K562 (cell line): ENCODE results near the gene TMEM60. TPM values are rescaled to one million over a fixed set of nuclear protein-coding genes. Genes with fewer than 3 reads are reported as not detected.

ENCODE experiments used
- HNRNPH1 ChIP-seq: fragments of 200-400 bp; formaldehyde crosslinking; optimal IDR thresholded peaks from 2 replicates; pipeline ENCODE3; 2017; ENCODE audit warnings: low read depth, mild to moderate bottlenecking, low read length, moderate library complexity
- KDM1A ChIP-seq, 2 experiments: fragments of 450-650 bp; IDR thresholded peaks; 2 replicates each; pipeline ENCODE4 v1.6.1; 2016; ENCODE audit warnings: mild to moderate bottlenecking in 2 of 2
- NELFE ChIP-seq: IDR thresholded peaks from 2 replicates; pipeline ENCODE4 v1.6.1; 2011; ENCODE audit warnings: mild to moderate bottlenecking; ENCODE audit not compliant: insufficient read depth, insufficient read length
- RUNX1 ChIP-seq: sonication (generic); IDR thresholded peaks from 2 replicates; pipeline ENCODE4 v1.6.1; 2016; ENCODE audit warnings: antibody characterized with exemption, low read depth
- SAP30 ChIP-seq: fragments of 200-600 bp; sonication (generic); IDR thresholded peaks from 2 replicates; pipeline ENCODE4 v1.6.1; 2012; ENCODE audit warnings: borderline replicate concordance, low read depth, mild to moderate bottlenecking, moderate library complexity, low read length, control low read depth, inconsistent platforms; ENCODE audit not compliant: insufficient read depth, poor library complexity, severe bottlenecking
- ZNF785 ChIP-seq: fragments of 250-450 bp; sonication (Bioruptor Pico); IDR thresholded peaks from 2 replicates; pipeline ENCODE4 v1.4.0; 2020; ENCODE audit warnings: mild to moderate bottlenecking
- polyA plus RNA-seq, 8 experiments: library from polyadenylated mRNA; depleted of rRNA in 4 of 8; stranded (reverse) in 5 of 8; unstranded in 3 of 8; fragments of >200 nt; fragmentation: Nextera tagmentation in 2 of 8; fragmentation: Illumina TruSeq in 1 of 8; extraction: Ambion mirVana in 2 of 8; extraction: Trizol in 1 of 8; gene quantifications; 2 replicates each; pipeline versions ENCODE4 v1.2.1 to v1.2.3, GENCODE V29; 2011 to 2014; ENCODE audit warnings: inconsistent platforms in 1 of 8, missing spikeins in 1 of 8
- total RNA-seq, 7 experiments: library from RNA; depleted of rRNA in 6 of 7; stranded (reverse); fragments of >200 nt in 6 of 7; fragmentation: Illumina TruSeq in 2 of 7; extraction: Trizol in 2 of 7; gene quantifications; 2 replicates each; pipeline versions ENCODE4 v1.2.1 to v1.2.3, GENCODE V29; 2011 to 2021; ENCODE audit warnings: low replicate concordance in 1 of 7
- TF ChIP-seq, protein P1 (sequence below), 2 experiments: fragments of 450-650 bp in 1 of 2; sonication (generic) in 1 of 2; formaldehyde crosslinking in 1 of 2; IDR thresholded peaks; 2 replicates each; pipeline versions ENCODE4 v1.7.1 to v1.9.0; 2016 to 2022; ENCODE audit warnings: inconsistent platforms in 1 of 2, mild to moderate bottlenecking in 1 of 2, missing genetic modification reagents in 1 of 2
- TF ChIP-seq, protein P2 (sequence below): fragments of 450-650 bp; conservative IDR thresholded peaks from 2 replicates; pipeline ENCODE4 v1.6.1; 2016; ENCODE audit warnings: missing genetic modification characterization, low read depth, mild to moderate bottlenecking, missing compliant biosample characterization, moderate library complexity
- TF ChIP-seq, protein P3 (sequence below): sonication (generic); formaldehyde crosslinking; IDR thresholded peaks from 2 replicates; pipeline ENCODE4 v1.8.0; 2022; ENCODE audit warnings: mild to moderate bottlenecking, missing genetic modification reagents, borderline replicate concordance
- TF ChIP-seq, protein P4 (sequence below): sonication (generic); formaldehyde crosslinking; IDR thresholded peaks from 2 replicates; pipeline ENCODE4 v1.8.1; 2022; ENCODE audit warnings: missing genetic modification reagents
- TF ChIP-seq, protein P5 (sequence below): fragments of 450-650 bp; IDR thresholded peaks from 2 replicates; pipeline ENCODE4 v1.6.1; 2016; ENCODE audit warnings: low read depth, mild to moderate bottlenecking, moderate library complexity

The TMEM60 gene
- total and polyA plus RNA-seq, 9 of the 15 experiments (the other 6 are each of a cell fraction or from before 2014, with no cell fraction given), result 12.5 to 140 (median 38.4) TPM

DNA sequence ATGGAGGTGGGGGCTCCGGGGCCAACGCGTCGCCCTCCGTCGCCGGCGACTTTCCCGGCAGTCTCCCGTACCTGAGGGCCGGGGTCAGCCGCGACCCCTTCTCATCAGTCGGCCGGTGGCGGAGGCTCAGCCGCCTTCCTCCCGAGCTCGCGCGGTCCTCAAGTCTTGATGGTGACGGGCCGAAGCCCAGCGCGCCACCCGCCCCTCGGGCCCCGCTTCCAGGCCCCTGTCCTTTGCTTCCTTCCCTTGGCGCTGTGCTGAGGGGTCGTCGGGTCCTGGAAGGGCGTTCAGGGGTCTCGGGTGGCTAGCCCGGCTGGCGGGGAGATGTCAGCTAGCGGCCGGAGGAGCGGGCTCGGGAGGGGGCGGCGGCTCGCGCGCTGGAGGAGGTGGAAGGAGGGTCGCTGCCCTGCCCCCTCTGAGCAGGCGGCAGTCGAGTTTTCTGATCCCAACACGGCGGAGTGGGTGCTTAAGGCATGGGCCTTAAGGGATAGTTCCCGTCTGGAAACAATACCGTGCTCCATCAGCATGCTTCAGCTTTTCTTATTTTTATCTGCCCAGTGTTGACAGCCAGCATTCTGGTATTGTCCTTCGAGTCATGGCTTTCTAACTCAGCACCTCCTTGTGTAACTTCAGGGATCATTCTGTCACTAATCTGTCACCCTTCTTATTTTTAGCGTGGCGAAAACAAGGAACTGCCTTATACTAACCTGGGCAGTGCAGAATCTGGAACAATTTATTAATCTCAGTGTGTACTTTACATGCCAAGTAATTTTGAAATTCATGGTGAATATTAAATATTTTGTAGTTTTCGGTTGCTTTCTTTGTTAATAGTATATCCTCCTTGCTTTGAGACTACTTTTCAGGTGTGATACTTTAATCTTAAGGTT lies 1.1 kb upstream of the TMEM60 start (continued):
- TF ChIP-seq, protein P1, sequence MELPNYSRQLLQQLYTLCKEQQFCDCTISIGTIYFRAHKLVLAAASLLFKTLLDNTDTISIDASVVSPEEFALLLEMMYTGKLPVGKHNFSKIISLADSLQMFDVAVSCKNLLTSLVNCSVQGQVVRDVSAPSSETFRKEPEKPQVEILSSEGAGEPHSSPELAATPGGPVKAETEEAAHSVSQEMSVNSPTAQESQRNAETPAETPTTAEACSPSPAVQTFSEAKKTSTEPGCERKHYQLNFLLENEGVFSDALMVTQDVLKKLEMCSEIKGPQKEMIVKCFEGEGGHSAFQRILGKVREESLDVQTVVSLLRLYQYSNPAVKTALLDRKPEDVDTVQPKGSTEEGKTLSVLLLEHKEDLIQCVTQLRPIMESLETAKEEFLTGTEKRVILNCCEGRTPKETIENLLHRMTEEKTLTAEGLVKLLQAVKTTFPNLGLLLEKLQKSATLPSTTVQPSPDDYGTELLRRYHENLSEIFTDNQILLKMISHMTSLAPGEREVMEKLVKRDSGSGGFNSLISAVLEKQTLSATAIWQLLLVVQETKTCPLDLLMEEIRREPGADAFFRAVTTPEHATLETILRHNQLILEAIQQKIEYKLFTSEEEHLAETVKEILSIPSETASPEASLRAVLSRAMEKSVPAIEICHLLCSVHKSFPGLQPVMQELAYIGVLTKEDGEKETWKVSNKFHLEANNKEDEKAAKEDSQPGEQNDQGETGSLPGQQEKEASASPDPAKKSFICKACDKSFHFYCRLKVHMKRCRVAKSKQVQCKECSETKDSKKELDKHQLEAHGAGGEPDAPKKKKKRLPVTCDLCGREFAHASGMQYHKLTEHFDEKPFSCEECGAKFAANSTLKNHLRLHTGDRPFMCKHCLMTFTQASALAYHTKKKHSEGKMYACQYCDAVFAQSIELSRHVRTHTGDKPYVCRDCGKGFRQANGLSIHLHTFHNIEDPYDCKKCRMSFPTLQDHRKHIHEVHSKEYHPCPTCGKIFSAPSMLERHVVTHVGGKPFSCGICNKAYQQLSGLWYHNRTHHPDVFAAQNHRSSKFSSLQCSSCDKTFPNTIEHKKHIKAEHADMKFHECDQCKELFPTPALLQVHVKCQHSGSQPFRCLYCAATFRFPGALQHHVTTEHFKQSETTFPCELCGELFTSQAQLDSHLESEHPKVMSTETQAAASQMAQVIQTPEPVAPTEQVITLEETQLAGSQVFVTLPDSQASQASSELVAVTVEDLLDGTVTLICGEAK (IDR thresholded peaks at IDR 0.05), result no peak
- TF ChIP-seq, protein P1 (CRISPR knock-in tag; IDR thresholded peaks at IDR 0.05), result no peak
- TF ChIP-seq HNRNPH1 (no peak), ZNF785 (CRISPR knock-in tag) (no peak), KDM1A (IDR thresholded peaks at IDR 0.05) (no peak), SAP30 (peak; percentile 79), RUNX1 (no peak), NELFE (no peak)
- TF ChIP-seq, protein P2, sequence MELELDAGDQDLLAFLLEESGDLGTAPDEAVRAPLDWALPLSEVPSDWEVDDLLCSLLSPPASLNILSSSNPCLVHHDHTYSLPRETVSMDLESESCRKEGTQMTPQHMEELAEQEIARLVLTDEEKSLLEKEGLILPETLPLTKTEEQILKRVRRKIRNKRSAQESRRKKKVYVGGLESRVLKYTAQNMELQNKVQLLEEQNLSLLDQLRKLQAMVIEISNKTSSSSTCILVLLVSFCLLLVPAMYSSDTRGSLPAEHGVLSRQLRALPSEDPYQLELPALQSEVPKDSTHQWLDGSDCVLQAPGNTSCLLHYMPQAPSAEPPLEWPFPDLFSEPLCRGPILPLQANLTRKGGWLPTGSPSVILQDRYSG (tag), result no peak
- TF ChIP-seq, protein P3, sequence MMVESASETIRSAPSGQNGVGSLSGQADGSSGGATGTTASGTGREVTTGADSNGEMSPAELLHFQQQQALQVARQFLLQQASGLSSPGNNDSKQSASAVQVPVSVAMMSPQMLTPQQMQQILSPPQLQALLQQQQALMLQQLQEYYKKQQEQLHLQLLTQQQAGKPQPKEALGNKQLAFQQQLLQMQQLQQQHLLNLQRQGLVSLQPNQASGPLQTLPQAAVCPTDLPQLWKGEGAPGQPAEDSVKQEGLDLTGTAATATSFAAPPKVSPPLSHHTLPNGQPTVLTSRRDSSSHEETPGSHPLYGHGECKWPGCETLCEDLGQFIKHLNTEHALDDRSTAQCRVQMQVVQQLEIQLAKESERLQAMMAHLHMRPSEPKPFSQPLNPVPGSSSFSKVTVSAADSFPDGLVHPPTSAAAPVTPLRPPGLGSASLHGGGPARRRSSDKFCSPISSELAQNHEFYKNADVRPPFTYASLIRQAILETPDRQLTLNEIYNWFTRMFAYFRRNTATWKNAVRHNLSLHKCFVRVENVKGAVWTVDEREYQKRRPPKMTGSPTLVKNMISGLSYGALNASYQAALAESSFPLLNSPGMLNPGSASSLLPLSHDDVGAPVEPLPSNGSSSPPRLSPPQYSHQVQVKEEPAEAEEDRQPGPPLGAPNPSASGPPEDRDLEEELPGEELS (CRISPR knock-in tag), result 0 out of 2 replicates have a peak, but pooled peaks have one; percentile 77
- TF ChIP-seq, protein P4, sequence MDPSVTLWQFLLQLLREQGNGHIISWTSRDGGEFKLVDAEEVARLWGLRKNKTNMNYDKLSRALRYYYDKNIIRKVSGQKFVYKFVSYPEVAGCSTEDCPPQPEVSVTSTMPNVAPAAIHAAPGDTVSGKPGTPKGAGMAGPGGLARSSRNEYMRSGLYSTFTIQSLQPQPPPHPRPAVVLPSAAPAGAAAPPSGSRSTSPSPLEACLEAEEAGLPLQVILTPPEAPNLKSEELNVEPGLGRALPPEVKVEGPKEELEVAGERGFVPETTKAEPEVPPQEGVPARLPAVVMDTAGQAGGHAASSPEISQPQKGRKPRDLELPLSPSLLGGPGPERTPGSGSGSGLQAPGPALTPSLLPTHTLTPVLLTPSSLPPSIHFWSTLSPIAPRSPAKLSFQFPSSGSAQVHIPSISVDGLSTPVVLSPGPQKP (CRISPR knock-in tag), result no peak
- TF ChIP-seq, protein P5, sequence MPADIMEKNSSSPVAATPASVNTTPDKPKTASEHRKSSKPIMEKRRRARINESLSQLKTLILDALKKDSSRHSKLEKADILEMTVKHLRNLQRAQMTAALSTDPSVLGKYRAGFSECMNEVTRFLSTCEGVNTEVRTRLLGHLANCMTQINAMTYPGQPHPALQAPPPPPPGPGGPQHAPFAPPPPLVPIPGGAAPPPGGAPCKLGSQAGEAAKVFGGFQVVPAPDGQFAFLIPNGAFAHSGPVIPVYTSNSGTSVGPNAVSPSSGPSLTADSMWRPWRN, result no peak
